NT2/D1 (cell line): Measurements from ENCODE around the gene IFNGR2.

Experiments used
- DNase-seq: peaks from one replicate; pipeline ENCODE4 v3.0.0-alpha.2; 2011; ENCODE audit warnings: low read depth, low spot score
- H3K27me3 ChIP-seq: 2 replicates; pipeline ENCODE4 v1.6.0; 2011; ENCODE audit warnings: mild to moderate bottlenecking; ENCODE audit not compliant: insufficient read length, insufficient read depth
- H3K36me3 ChIP-seq: 2 replicates; pipeline ENCODE4 v1.6.1; 2011; ENCODE audit warnings: mild to moderate bottlenecking, low read length, mixed read lengths; ENCODE audit not compliant: insufficient read depth, insufficient read length
- H3K4me1 ChIP-seq: 2 replicates; pipeline ENCODE4 v1.5.1; 2011; ENCODE audit not compliant: insufficient read depth, insufficient read length
- H3K4me3 ChIP-seq: 2 replicates; pipeline ENCODE4 v1.5.1; 2011; ENCODE audit warnings: low read depth; ENCODE audit not compliant: insufficient read length
- H3K9ac ChIP-seq: 2 replicates; pipeline ENCODE4 v1.6.0; 2011; ENCODE audit warnings: low read depth; ENCODE audit not compliant: insufficient read length
- H3K9me3 ChIP-seq: 2 replicates; pipeline ENCODE4 v1.5.1; 2011; ENCODE audit warnings: mild to moderate bottlenecking, low read length; ENCODE audit not compliant: insufficient read depth
- SUZ12 ChIP-seq: IDR thresholded peaks from 2 replicates; pipeline ENCODE4 v1.6.1; 2011; ENCODE audit not compliant: insufficient read length, insufficient read depth; ENCODE audit errors: extremely low read depth
- YY1 ChIP-seq: IDR thresholded peaks from 2 replicates; pipeline ENCODE4 v1.6.1; 2011; ENCODE audit not compliant: insufficient read length, insufficient read depth
- ZNF274 ChIP-seq: IDR thresholded peaks from 2 replicates; pipeline ENCODE4 v1.6.1; 2011; ENCODE audit warnings: mild to moderate bottlenecking, low read depth, low read length

Gene IFNGR2

DNA sequence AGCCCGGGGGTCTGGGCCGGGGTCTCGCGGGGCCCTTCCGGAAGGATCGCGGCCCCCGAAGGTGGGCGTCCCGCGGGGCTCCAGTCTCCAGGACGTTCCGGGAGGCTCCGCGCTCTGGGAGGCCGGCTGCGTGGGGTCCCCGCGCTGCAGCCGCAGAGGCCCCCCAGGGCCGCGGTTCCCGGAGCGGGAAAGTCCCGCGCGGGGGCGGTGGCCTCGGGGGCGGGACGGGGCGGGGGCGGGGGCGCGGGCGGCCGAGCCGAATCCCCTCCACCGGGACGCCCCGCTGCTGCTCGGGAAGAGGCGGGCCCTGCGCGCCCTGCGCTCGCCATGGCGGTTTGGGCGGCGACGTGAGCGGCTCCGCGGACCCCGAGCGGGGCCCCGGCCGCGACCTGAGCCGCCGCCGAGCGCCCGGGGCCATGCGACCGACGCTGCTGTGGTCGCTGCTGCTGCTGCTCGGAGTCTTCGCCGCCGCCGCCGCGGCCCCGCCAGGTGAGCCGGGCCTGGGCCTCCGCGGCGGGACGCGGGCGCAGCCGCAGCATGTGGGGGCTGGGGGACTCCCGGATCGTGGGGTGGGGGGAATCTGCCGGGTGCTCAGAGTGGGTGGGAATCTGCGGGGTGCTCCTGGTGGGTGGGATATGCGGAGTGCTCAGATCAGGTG is at the start of gene IFNGR2:
TSS of gene IFNGR2 (plus strand) at position 286 of the 658 bp plus-strand sequence. CDS start at position 417, 131 bp downstream.
- peaks cover 9% of the 10 kb centered on the region for H3K4me1 ChIP-seq
- no peak for DNase-seq
- peaks cover 26% of the 10 kb centered on the region for H3K36me3 ChIP-seq
- no peaks in the 10 kb centered on the region for H3K9me3 ChIP-seq
- H3K27me3 ChIP-seq = no peaks in the 10 kb centered on the region
- TF ChIP-seq SUZ12 (no peak), ZNF274 (no peak), YY1 (no peak)
- H3K4me3 ChIP-seq = peak within 1 kb of the TSS; percentile 91
- H3K9ac ChIP-seq = peak within 1 kb of the TSS; percentile 96

DNA sequence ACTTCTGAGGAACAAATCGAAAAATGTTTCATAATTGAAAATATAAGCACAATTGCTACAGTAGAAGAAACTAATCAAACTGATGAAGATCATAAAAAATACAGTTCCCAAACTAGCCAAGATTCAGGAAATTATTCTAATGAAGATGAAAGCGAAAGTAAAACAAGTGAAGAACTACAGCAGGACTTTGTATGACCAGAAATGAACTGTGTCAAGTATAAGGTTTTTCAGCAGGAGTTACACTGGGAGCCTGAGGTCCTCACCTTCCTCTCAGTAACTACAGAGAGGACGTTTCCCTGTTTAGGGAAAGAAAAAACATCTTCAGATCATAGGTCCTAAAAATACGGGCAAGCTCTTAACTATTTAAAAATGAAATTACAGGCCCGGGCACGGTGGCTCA is 47.9 kb upstream of the IFNGR2 start:
- Histone ChIP-seq H3K9ac (no peak overlapping the region), H3K36me3 (peaks cover 65% of the 10 kb centered on the region), H3K27me3 (no peaks in the 10 kb centered on the region), H3K9me3 (no peaks in the 10 kb centered on the region), H3K4me3 (no peak overlapping the region), H3K4me1 (no peaks in the 10 kb centered on the region)
- TF ChIP-seq SUZ12 = no peak
- TF ChIP-seq YY1 = no peak
- TF ChIP-seq ZNF274 = no peak
- no peak for DNase-seq

DNA sequence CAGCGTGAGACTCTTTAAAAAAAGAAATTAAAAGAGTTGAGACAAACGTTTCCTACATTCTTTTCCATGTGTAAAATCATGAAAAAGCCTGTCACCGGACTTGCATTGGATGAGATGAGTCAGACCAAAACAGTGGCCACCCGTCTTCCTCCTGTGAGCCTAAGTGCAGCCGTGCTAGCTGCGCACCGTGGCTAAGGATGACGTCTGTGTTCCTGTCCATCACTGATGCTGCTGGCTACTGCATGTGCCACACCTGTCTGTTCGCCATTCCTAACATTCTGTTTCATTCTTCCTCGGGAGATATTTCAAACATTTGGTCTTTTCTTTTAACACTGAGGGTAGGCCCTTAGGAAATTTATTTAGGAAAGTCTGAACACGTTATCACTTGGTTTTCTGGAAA is 47.2 kb upstream of the IFNGR2 start:
- Histone ChIP-seq H3K36me3 (peaks cover 59% of the 10 kb centered on the region), H3K27me3 (no peaks in the 10 kb centered on the region), H3K4me3 (no peak overlapping the region), H3K9me3 (no peaks in the 10 kb centered on the region), H3K9ac (no peak overlapping the region), H3K4me1 (no peaks in the 10 kb centered on the region)
- TF ChIP-seq ZNF274 = no peak
- no peak for TF ChIP-seq SUZ12
- no peak for TF ChIP-seq YY1
- DNase-seq = no peak

DNA sequence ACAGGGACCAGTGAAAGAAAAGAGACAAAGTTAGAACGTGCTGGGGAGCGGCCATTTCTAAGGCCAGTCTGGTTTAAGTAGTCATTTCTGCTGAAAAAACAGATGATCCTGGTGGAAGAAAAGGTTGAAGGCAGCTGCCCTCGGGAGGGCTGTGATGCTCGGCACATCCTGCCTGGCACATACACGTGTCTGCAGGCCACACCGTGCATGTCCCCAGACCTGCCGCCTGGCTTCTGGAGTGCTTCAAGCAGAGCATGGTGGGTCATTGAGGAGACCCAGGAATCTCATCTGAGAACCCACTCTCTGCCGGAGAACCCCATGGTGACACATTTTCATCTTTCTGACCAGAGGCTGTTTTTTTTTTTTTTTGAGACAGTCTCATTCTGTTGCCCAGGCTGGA is 46.0 kb upstream of the IFNGR2 start:
- no peak for DNase-seq
- no peaks in the 10 kb centered on the region for H3K9me3 ChIP-seq
- H3K4me1 ChIP-seq = peaks cover 4% of the 10 kb centered on the region
- TF ChIP-seq YY1 (no peak), ZNF274 (no peak), SUZ12 (no peak)
- H3K4me3 ChIP-seq = no peak overlapping the region
- no peak overlapping the region for H3K9ac ChIP-seq
- H3K36me3 ChIP-seq = peaks cover 48% of the 10 kb centered on the region
- no peaks in the 10 kb centered on the region for H3K27me3 ChIP-seq

DNA sequence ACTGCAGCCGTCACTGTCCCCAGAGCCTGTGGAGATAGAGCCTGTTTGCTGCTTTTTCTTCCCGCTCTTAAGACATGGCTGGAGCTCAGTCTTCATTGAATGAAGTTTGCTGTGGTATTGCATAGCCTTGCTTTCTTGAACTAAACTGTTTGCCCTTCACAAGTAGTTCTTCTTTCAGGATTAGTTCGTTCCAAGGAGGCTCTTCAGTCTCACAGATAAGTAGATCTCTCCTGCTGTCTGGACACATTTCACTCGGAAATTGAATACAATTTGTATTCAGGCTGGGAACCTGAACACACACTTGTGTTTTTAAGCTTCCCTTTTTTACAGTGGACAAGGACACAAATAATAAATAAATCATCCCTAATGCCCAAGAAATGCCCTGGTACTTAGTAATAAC is 43.8 kb upstream of the IFNGR2 start:
- no peak for DNase-seq

DNA sequence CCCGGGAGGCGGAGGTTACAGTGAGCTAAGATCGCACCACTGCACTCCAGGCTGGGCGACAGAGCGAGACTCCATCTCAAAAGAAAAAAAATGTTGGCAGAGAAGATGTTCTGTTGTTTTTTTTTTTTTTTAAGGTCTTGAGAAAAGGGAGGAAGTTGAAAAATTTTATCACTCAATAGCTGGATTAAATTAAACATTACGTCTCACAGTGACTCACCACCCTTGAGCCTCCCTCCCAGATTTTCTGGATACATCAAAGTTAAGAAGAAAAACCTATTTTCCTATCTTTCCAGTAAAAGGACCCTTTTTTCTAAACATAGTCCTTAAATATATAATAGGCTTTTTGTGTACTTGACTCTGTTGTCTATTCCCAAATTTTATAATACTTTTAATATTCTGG is 42.9 kb upstream of the IFNGR2 start:
- peaks cover 31% of the 10 kb centered on the region for H3K36me3 ChIP-seq
- TF ChIP-seq SUZ12 (no peak), YY1 (no peak), ZNF274 (no peak)
- H3K4me1 ChIP-seq = peaks cover 4% of the 10 kb centered on the region
- no peaks in the 10 kb centered on the region for H3K27me3 ChIP-seq
- H3K4me3 ChIP-seq = no peak overlapping the region
- no peak overlapping the region for H3K9ac ChIP-seq
- no peak for DNase-seq
- no peaks in the 10 kb centered on the region for H3K9me3 ChIP-seq

More for the DNA sequence above, 43.8 kb upstream of the IFNGR2 start:
- H3K9me3 ChIP-seq = no peaks in the 10 kb centered on the region
- H3K36me3 ChIP-seq = peaks cover 40% of the 10 kb centered on the region
- no peak for TF ChIP-seq YY1
- TF ChIP-seq ZNF274 = no peak
- no peak overlapping the region for H3K9ac ChIP-seq
- H3K4me1 ChIP-seq = peaks cover 4% of the 10 kb centered on the region
- no peaks in the 10 kb centered on the region for H3K27me3 ChIP-seq
- no peak overlapping the region for H3K4me3 ChIP-seq

DNA sequence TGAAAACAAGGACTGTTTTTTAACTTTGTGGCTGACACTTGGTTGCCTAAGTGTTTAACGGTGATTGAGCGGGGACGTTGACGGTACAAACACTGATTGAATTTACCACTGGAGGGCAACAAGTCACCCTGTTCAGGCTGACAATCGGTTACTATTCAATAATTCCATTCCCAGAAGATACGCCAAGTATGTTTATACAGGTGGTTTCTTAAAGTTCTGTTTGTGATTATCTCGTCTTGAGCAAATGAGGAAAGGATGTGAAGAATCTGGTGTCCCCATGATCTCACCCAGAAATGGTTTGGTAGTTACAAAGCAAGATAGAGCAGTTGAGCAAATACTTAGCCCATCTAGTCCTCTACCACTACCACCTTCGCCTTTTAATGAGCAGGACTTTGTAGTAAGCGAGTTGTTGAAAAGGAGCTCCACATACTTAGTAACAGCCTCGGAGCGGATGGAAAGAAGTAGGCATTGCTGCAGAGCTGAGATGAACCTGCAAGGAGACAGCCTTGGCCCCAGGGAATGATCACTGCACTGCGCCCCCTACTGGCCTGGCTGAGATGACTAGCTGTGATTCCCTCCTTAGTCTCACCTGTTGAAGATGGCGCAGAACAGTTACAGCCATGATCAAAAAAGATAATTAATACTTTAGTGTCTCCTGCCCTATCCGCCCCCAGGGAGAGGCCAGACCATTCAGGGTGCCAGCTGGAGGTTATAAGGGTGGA is 42.2 kb upstream of the IFNGR2 start:
- H3K4me1 ChIP-seq = peaks cover 4% of the 10 kb centered on the region
- H3K36me3 ChIP-seq = peaks cover 25% of the 10 kb centered on the region
- TF ChIP-seq SUZ12 = no peak
- TF ChIP-seq YY1 = no peak
- TF ChIP-seq ZNF274 = no peak
- no peak overlapping the region for H3K9ac ChIP-seq
- no peaks in the 10 kb centered on the region for H3K27me3 ChIP-seq
- H3K9me3 ChIP-seq = peaks cover 3% of the 10 kb centered on the region
- H3K4me3 ChIP-seq = no peak overlapping the region
- peak; percentile 81 for DNase-seq
